ACHN (cell line): Measurements from ENCODE around the gene FBXW11.
"Not testable (repeated sequence)": the region's sequence is repeated elsewhere in the genome, so short reads cannot be mapped to it uniquely, and the experiment has no call there.

Experiments
- DNase-seq: peaks from one replicate; pipeline ENCODE4 v3.0.0-alpha.2; 2015
- in situ Hi-C: cut with HindIII; loops from 2 replicates; pipeline ENCODE4 v1.10.0; 2017; ENCODE audit warnings: low sequenced_read_pairs, low pct_ligation_motif_present, low pct_unique_long_range_greater_than_20kb

FBXW11 gene

GRCh38 chr5:172029876-172030275 lies 23.4 kb upstream of the FBXW11 start:
- in situ Hi-C loops, result no loop called here
- no peak for DNase-seq

GRCh38 chr5:172028167-172028566 lies 21.7 kb upstream of the FBXW11 start:
- in situ Hi-C loops, result no loop called here
- no peak for DNase-seq

- in situ Hi-C loops, result not testable (repeated sequence)
- peak; percentile 11 for DNase-seq
Observed at GRCh38 chr5:172020110-172020786, 13.8 kb upstream of the FBXW11 start.

DNA sequence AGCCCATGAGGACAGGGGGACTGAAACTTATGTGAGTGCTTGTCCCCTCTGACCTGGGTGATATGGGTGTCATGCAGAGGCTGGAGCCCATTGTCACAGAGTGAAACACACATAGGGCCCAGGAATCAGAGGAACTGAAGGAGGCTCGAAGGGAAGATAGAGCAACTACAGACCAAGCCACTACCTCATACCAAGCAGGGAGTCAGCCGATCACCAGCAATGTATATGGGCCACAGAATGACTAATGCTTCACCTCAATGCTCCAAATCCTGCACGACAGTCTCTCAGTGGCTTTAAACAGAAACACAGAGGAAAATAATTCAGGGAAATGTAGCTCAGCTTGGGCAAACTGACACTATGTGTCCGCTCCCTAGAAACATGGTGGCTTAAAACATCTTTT lies 8.9 kb upstream of the FBXW11 start:
- DNase-seq, result no peak
- in situ Hi-C loops, result no loop called here

- DNase-seq, result peak; percentile 19
- in situ Hi-C loops, result no loop called here
Observed at GRCh38 chr5:172010278-172010677, 3.8 kb upstream of the FBXW11 start.

DNA sequence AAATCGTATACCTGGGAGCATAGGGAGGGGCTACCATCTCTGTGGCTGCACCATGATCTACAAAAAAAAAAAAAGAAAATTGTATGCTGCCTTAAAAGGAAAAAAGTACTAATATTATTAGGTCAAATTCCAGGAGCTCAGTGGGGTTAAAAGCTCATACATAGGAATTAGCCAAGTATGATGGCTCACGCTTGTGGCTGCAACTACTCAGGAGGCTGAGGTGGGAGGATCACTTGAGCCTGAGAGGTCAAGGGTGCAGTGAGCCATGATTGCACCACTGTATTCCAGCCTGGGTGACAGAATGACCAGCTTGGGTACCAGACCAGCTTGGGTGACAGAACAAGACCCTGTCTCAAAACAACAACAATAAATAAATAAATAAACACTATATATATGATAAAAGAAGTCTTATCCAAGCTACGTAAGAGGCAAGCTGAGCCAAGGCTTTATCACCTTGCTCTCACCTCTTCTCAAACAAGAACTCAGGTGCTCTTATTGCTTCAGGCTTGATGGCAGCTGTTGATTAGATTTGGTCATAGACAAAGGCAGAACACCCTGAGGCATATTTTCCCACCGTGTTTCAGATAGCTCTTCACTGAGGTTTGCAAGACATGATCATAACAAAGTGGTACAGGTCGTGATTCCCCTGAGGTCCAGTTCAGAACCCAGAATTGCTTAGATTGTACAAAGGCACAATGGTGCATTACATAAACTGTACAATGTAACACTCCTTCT lies 3.3 kb upstream of the FBXW11 start:
- DNase-seq, result no peak
- in situ Hi-C loops, result no loop called here

DNA sequence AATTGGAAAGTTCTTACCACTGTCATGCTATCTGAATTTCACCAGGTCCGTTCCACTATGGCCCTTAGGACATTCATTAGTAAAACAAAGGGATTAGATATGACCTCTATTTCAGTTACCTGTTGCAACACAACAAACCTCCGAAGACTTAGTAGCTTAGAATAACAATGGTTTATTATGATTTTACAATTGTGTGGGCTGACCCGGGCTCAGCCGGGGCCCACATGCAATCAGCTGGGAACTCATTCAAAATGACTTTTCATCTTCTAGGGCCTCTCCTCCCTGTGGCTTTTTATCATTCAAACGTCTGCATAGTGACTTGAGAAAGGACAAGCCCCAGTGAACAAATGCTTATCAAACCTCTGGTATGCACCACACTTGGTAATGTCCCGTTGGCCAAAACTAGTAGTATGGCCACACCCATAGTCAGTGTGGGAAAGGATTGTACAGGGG lies 2.3 kb upstream of the FBXW11 start:
- DNase-seq, result no peak
- in situ Hi-C loops, result no loop called here

GRCh38 chr5:172008111-172008455 lies 1.6 kb upstream of the FBXW11 start:
- in situ Hi-C loops, result no loop called here
- DNase-seq, result no peak

- in situ Hi-C loops, result no loop called here
- peak; percentile 24 for DNase-seq
Observed at GRCh38 chr5:172007175-172008110, 1.0 kb upstream of the FBXW11 start.

DNA sequence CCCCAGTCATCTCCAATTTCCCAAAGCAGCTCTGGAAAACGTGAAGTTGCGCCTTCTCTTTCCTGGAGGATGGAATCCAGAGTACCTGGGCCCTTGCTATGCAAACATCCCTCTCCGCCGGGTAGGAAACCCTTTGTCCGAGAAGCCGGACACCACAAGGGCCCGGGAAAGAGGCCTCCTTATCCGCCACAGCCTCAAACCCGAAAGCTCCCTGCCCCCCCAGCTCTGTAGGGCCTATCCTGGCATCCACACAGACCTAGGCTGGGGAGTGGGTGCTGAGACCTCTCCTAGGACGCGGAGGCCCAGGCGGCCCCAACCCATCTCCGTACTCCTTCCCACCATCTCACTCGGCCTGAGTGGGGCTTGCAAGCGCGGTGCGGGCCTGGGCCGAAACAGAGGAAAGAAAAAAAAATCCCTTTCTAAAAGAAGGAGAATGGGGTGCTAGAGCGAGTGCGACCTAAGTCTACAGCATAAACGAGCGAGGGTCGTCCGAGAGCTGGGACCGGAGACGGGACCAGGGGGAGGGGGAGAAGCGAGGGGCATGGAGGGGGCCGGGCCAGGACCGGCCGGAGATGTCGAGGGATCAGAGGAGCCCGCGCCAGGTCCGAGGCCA lies 624 bp downstream of the FBXW11 start:
- DNase-seq, result peak; percentile 14
- in situ Hi-C loops, result no loop called here

GRCh38 chr5:172004824-172005237 lies 1.6 kb downstream of the FBXW11 start:
- peak; percentile 19 for DNase-seq

DNA sequence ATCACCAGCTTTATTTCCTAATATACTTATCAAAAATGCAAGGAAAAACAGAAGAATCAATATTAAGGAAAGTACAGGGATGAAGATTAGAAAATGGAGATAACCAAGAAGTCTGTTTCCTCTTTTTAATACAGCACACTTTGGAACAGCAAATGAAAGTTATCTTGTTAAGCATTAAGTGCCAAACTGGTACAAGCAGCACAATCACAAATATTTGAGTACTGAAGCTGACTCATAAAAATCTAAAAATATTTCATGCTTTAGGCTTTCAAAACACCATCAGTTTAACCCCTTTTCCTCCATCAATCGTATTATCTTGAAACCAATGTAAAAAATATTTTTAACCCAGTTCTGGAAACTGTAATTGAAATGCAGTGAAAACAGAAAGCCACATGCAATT lies 2.7 kb downstream of the FBXW11 start:
- in situ Hi-C loops, result no loop called here
- no peak for DNase-seq

More at GRCh38 chr5:172004824-172005237, 1.6 kb downstream of the FBXW11 start:
- in situ Hi-C loops, result no loop called here

- no peak for DNase-seq
- in situ Hi-C loops, result no loop called here
Observed at GRCh38 chr5:172002840-172003512, 3.5 kb downstream of the FBXW11 start.

GRCh38 chr5:172002310-172002709 lies 4.1 kb downstream of the FBXW11 start:
- in situ Hi-C loops, result no loop called here
- peak; percentile 43 for DNase-seq

DNA sequence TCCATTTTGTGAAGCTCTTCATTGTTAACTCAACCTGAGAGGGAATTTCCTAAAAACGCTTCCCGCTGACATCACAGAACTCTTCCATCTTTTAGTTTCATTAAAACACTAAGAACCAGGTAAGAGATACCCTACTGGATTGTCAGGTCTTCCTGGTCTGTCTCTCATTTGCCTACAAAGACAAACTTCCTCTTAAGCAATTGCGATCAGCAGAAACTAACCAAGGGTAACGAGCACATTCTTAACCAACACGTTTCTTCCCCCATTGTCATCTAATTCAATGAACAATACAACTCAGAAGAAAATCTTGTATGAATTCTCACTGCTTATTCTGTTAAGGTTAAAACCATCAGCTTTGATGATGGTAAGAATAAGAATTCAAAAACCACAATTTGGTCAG lies 6.6 kb downstream of the FBXW11 start:
- in situ Hi-C loops, result no loop called here

GRCh38 chr5:171999100-171999499 lies 7.3 kb downstream of the FBXW11 start:
- in situ Hi-C loops, result no loop called here

More for the DNA sequence above, 6.6 kb downstream of the FBXW11 start:
- no peak for DNase-seq

GRCh38 chr5:171997011-171997410 lies 9.4 kb downstream of the FBXW11 start:
- in situ Hi-C loops, result no loop called here

More at GRCh38 chr5:171999100-171999499, 7.3 kb downstream of the FBXW11 start:
- DNase-seq, result no peak

DNA sequence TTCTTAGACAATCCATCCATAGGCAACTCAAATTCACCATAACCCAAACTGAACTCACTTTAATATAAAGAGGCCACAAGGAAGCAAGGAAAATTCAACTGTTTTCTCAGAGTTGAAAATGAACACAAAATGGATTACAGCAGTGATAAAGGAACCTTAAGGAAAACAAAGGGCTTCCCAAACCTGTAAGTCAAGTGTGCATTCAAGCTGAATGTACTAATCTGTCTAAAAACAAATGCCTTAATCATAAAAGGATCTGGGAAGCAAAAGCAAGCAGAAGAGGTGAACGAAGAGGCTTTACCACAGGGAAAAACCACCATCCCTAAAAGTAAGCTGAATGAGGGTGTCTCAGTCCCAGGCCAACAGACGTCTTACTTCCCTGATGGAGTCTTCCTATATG lies 13.6 kb downstream of the FBXW11 start:
- in situ Hi-C loops, result no loop called here
- no peak for DNase-seq

More at GRCh38 chr5:171997011-171997410, 9.4 kb downstream of the FBXW11 start:
- DNase-seq, result no peak
